ENCODE results near the gene MECP2.

MECP2 gene

DNA sequence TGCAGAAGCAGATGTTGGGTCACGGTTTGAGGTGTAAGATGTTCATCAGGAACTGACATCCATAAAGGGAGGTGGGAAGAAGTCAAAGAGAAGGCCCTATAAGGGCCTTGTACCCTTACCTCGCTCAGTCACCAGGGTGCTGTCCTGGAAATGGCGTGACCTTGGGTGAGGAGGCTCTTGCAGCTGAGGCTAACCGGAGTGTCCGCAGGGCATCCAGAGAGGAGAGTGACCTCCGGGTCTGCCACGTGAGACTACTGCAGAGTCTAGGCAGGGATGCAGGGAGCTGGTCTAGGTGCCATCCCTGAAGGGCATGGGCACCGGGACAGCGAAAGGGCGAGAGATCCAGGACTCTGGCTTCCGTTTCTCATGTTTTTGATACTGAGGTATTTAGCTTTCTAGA, 49.1 kb downstream of the MECP2 start:
- TF ChIP-seq, protein P1, sequence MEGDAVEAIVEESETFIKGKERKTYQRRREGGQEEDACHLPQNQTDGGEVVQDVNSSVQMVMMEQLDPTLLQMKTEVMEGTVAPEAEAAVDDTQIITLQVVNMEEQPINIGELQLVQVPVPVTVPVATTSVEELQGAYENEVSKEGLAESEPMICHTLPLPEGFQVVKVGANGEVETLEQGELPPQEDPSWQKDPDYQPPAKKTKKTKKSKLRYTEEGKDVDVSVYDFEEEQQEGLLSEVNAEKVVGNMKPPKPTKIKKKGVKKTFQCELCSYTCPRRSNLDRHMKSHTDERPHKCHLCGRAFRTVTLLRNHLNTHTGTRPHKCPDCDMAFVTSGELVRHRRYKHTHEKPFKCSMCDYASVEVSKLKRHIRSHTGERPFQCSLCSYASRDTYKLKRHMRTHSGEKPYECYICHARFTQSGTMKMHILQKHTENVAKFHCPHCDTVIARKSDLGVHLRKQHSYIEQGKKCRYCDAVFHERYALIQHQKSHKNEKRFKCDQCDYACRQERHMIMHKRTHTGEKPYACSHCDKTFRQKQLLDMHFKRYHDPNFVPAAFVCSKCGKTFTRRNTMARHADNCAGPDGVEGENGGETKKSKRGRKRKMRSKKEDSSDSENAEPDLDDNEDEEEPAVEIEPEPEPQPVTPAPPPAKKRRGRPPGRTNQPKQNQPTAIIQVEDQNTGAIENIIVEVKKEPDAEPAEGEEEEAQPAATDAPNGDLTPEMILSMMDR (IDR thresholded peaks at IDR 0.05; ENCODE audit: low read length, missing control alignments), result no peak
- no peak overlapping the region for H3K4me3 ChIP-seq (replicated peaks; ENCODE audit: low read depth, low read length)
- DNase-seq (ENCODE audit: low read depth), result no peak

DNA sequence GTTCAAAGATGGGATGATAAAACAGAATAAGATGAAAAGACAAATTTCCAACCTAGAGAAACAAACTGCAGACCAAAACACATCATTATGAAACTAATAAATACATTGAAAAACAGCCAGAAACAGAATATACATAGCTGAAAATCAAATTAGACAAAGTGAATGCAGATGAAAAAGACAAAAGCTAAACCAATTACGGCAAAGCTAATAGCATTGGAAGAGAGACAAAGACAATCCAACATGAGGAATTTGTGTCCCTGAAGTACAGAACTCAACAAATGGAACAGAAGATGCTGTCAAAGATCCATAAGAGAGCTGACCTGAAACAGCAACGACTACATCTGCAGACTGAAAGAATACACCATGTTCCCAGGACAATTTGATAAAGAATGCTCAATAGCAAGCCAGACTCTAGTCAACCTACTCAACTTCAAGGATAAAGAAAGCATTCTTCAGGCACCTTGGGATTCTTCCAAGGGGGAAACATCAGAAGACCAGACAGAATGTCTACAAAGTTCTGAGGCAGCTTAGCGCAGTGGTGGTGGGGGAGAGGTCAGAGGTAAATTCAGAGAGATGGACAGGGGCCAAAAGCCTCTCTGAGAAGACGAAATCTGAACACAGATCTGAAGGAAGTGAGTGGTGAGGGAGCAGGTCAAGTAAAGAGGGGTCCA, 50.4 kb downstream of the MECP2 start:
- no peak overlapping the region for H3K4me3 ChIP-seq (replicated peaks; ENCODE audit: low read depth, low read length)
- peak; percentile 69 for DNase-seq (ENCODE audit: low read depth)
- TF ChIP-seq, protein P1 (IDR thresholded peaks at IDR 0.05; ENCODE audit: low read length, missing control alignments), result no peak

DNA sequence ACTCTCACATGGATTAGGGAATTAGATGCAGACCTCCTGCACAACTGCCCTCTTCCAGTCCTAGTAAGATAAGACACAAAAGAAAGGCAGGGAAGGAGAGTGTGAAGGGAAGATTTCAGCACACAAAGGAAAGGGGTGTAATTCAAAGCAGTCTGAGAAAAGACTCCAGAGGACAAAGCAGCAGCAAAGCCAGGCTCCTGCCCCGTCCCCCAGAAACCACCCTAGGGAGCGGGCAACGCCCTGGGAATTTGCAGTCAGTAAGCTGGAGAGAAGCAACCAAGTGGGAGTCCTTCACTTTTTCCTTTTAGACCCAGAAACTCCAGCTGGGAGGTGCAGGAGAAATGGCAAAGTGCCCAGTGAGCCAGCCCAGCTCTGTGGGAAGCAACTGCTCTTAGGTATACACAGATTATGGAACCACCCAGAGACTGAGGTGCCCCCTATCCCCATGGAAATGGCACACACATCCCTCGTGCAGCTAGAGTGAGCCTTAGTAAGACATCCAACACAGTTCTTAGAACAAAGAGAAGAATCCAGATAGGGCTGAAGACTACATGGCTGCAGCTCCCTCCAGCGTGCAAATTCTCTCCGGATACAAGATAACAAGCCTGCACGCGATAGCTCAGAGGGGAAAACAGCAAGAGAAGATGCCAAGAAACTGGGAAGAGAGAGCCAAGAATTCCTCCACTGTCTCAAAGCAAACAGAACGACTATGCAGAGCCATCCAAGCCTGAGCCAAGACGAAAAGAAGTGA, 51.3 kb downstream of the MECP2 start:
- DNase-seq (ENCODE audit: low read depth), result peak; percentile 95
- no peak overlapping the region for H3K4me3 ChIP-seq (replicated peaks; ENCODE audit: low read depth, low read length)
- TF ChIP-seq, protein P1 (IDR thresholded peaks at IDR 0.05; ENCODE audit: low read length, missing control alignments), result peak; percentile 22

DNA sequence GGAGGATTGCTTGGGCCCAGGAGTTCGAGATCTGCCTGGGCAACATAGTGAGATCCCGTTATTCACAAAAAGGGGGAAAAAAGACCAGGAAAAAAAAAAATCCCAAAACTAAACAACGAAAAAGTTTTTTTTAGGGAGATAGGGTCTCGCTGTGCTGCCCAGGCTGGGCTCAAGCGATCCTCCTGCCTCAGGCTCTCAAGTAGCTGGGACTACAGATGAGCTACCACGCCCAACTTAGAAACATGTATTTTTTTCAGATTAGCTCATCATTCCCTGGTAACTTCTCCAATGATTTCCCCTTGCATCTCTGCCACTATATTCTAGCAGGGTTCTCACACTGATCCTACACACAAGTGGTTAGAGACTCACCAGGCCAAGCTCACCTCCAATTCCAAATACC, 53.4 kb downstream of the MECP2 start:
- TF ChIP-seq, protein P1 (IDR thresholded peaks at IDR 0.05; ENCODE audit: low read length, missing control alignments), result no peak
- no peak for DNase-seq (ENCODE audit: low read depth)
- no peak overlapping the region for H3K4me3 ChIP-seq (replicated peaks; ENCODE audit: low read depth, low read length)

DNA sequence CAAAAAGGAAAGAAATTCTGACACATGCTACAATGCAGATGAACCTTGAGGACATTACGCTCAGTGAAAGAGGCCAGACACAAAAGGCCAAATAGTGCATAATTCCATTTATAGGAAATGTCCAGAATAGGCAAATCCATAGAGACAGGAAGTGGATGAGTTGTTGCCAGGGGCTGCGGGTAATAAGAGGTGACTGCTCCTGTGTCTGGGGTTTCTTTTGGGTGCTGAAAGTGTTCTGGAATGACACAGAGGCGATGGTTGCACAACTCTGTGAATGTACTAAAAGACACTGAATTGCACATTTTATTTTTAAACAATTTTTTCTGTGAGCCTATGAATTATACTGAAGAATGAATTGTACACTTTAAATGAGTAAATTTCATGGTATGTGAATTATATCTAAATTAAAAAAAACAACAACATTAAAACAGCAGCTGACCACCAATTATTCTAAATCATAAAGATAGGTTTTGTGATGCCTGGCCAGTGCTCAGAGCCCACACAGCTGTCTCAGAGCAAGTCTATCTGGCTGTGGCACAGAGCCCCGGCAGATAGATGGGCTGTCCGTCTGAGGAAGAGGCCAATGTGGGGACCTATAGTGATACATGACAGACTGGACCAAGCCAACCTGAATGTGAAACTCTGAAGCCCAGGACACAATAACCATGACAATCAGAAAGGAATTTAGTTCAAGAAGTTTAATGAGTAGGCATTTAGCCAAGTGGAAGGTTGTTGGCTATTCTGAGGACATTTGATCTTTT, 54.3 kb downstream of the MECP2 start:
- H3K4me3 ChIP-seq (replicated peaks; ENCODE audit: low read depth, low read length), result no peak overlapping the region
- peak; percentile 85 for DNase-seq (ENCODE audit: low read depth)
- TF ChIP-seq, protein P1 (IDR thresholded peaks at IDR 0.05; ENCODE audit: low read length, missing control alignments), result no peak

DNA sequence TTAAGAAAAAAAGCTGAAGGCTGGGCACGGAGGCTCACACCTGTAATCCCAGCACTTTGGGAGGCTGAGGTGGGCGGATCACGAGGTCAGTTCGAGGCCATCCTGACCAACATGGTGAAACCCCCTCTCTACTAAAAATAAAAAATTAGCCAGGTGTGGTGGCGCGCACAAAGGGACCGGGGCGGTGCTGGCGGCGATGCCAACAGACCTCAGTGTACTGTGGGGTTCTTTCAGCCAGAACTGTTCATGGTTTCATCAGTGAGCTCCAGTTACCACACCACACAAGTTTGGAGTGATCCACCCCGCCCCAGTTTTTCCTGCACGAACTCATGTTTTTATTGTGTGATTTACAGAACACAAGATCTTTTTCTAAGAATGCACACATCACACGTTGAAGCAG, 56.7 kb downstream of the MECP2 start:
- no peak for DNase-seq (ENCODE audit: low read depth)
- TF ChIP-seq, protein P1 (IDR thresholded peaks at IDR 0.05; ENCODE audit: low read length, missing control alignments), result no peak
- no peak overlapping the region for H3K4me3 ChIP-seq (replicated peaks; ENCODE audit: low read depth, low read length)
